GM23248 (cell line): Measurements from ENCODE around the gene CDCA7.

Source experiments
- EZH2 ChIP-seq: fragments of 200-600 bp; sonication (generic); IDR thresholded peaks from 2 replicates; pipeline ENCODE4 v1.6.1; 2018; ENCODE audit warnings: antibody characterized with exemption, mild to moderate bottlenecking; ENCODE audit not compliant: insufficient read depth, poor library complexity, severe bottlenecking
- EZH2phosphoT487 ChIP-seq: fragments of 200-600 bp; sonication (generic); IDR thresholded peaks from 2 replicates; pipeline ENCODE4 v1.6.1; 2018; ENCODE audit warnings: antibody characterized with exemption, moderate library complexity, mild to moderate bottlenecking, low read depth; ENCODE audit not compliant: insufficient read depth

GRCh38 chr2:173358616-173359015 lies 3.9 kb downstream of the CDCA7 start:
- TF ChIP-seq EZH2: no peak
- no peak for TF ChIP-seq EZH2phosphoT487
